Ovary (tissue), 3 donors: ENCODE data around the gene MORC3.

Source experiments
- POLR2A ChIP-seq: fragments of 450-650 bp; IDR thresholded peaks from one replicate; pipeline ENCODE4 v1.6.1; 2017; ENCODE audit warnings: antibody characterized with exemption, mild to moderate bottlenecking, moderate library complexity
- TF ChIP-seq, protein P1 (sequence below), 3 donors: fragments of 450-650 bp in 2 of 3; fragments of 200-600 bp in 1 of 3; IDR thresholded peaks; one replicate each; pipeline versions ENCODE4 v1.5.1 to v1.8.0; 2016 to 2022; ENCODE audit warnings: antibody characterized with exemption in 3 of 3, mild to moderate bottlenecking in 1 of 3
- donor health status: DM: no; HTN: no; CAD: no.

DNA sequence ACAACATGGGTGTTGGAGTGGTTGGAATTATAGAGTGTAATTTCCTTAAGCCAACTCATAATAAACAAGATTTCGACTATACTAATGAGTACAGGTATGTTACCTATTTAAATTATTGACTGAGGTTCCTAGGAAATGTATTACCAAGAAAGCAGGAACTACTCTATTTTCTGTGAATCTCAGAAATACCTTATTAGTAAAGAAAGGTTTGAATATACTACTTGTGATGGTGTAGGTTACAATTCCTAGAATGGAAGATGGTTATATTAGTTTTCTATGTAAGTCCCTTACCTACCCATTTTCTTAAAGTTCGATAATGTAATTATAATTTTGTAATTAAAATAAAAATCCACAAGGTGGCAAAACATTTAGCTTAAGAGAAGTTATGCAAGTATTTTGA, 29.3 kb downstream of the MORC3 start:
- TF ChIP-seq, protein P1, sequence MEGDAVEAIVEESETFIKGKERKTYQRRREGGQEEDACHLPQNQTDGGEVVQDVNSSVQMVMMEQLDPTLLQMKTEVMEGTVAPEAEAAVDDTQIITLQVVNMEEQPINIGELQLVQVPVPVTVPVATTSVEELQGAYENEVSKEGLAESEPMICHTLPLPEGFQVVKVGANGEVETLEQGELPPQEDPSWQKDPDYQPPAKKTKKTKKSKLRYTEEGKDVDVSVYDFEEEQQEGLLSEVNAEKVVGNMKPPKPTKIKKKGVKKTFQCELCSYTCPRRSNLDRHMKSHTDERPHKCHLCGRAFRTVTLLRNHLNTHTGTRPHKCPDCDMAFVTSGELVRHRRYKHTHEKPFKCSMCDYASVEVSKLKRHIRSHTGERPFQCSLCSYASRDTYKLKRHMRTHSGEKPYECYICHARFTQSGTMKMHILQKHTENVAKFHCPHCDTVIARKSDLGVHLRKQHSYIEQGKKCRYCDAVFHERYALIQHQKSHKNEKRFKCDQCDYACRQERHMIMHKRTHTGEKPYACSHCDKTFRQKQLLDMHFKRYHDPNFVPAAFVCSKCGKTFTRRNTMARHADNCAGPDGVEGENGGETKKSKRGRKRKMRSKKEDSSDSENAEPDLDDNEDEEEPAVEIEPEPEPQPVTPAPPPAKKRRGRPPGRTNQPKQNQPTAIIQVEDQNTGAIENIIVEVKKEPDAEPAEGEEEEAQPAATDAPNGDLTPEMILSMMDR (IDR thresholded peaks at IDR 0.05): no peak
- TF ChIP-seq POLR2A: no peak
